Trophoblast cell (in vitro differentiated cells and primary cell): ENCODE measurements around the gene USB1.

Experiments used
- DNase-seq, 2 donors: peaks; one replicate each; pipeline ENCODE4 v3.0.0-alpha.2; 2016
- H2AFZ ChIP-seq: 2 replicates; pipeline ENCODE4 v1.6.1; 2013; ENCODE audit warnings: low read length, moderate library complexity, mild to moderate bottlenecking; ENCODE audit not compliant: insufficient read depth, poor library complexity
- H2AK5ac ChIP-seq: 2 replicates; pipeline ENCODE4 v1.6.1; 2013; ENCODE audit warnings: mild to moderate bottlenecking, low read length
- H2BK120ac ChIP-seq: 2 replicates; pipeline ENCODE4 v1.6.1; 2013; ENCODE audit warnings: low read length, mild to moderate bottlenecking, moderate library complexity; ENCODE audit not compliant: insufficient read depth, poor library complexity
- H2BK12ac ChIP-seq: 2 replicates; pipeline ENCODE4 v1.6.1; 2013; ENCODE audit warnings: mild to moderate bottlenecking, low read length, moderate library complexity
- H2BK5ac ChIP-seq: 2 replicates; pipeline ENCODE4 v1.6.1; 2013; ENCODE audit warnings: low read length, low read depth, moderate library complexity, mild to moderate bottlenecking; ENCODE audit not compliant: poor library complexity
- H3K14ac ChIP-seq: 2 replicates; pipeline ENCODE4 v1.6.1; 2013; ENCODE audit warnings: mild to moderate bottlenecking, low read length
- H3K18ac ChIP-seq: 2 replicates; pipeline ENCODE4 v1.6.1; 2013; ENCODE audit warnings: mild to moderate bottlenecking, low read length
- H3K23ac ChIP-seq: 2 replicates; pipeline ENCODE4 v1.6.1; 2013; ENCODE audit warnings: low read length
- H3K27ac ChIP-seq: 2 replicates; pipeline ENCODE4 v1.5.1; 2013; ENCODE audit warnings: low read depth, mild to moderate bottlenecking, inconsistent platforms, low read length, moderate library complexity
- H3K27me3 ChIP-seq: 2 replicates; pipeline ENCODE4 v1.6.1; 2013; ENCODE audit warnings: inconsistent platforms, mild to moderate bottlenecking, low read length, moderate library complexity; ENCODE audit not compliant: insufficient read depth
- H3K36me3 ChIP-seq, 2 experiments: 1 replicate in 1 of 2; 2 replicates in 1 of 2; pipeline ENCODE4 v1.6.1; 2013; ENCODE audit warnings: low read length in 2 of 2, mild to moderate bottlenecking in 2 of 2, moderate library complexity in 1 of 2; ENCODE audit not compliant: insufficient read depth in 2 of 2, control insufficient read depth in 1 of 2
- H3K4ac ChIP-seq: 2 replicates; pipeline ENCODE4 v1.6.1; 2013; ENCODE audit warnings: low read depth, mild to moderate bottlenecking, low read length, moderate library complexity
- H3K4me1 ChIP-seq, 2 experiments: 1 replicate in 1 of 2; 2 replicates in 1 of 2; pipeline ENCODE4 v1.6.1; 2013; ENCODE audit warnings: low read length in 2 of 2, mild to moderate bottlenecking in 2 of 2, moderate library complexity in 1 of 2; ENCODE audit not compliant: insufficient read depth in 2 of 2, control insufficient read depth in 1 of 2
- H3K4me2 ChIP-seq: 2 replicates; pipeline ENCODE4 v1.6.1; 2013; ENCODE audit warnings: inconsistent platforms, mild to moderate bottlenecking, low read length, moderate library complexity
- H3K4me3 ChIP-seq: 2 replicates; pipeline ENCODE4 v1.5.1; 2013; ENCODE audit warnings: mild to moderate bottlenecking, low read depth, low read length, inconsistent platforms
- H3K79me1 ChIP-seq: one replicate; pipeline ENCODE4 v1.6.1; 2013; ENCODE audit warnings: low read length
- H3K79me2 ChIP-seq: 2 replicates; pipeline ENCODE4 v1.6.1; 2013; ENCODE audit warnings: low read length, mild to moderate bottlenecking; ENCODE audit not compliant: control insufficient read depth, insufficient read depth, poor library complexity
- H3K9ac ChIP-seq: 2 replicates; pipeline ENCODE4 v1.6.1; 2013; ENCODE audit warnings: mild to moderate bottlenecking, low read length
- H3K9me3 ChIP-seq: 2 replicates; pipeline ENCODE4 v1.6.1; 2013; ENCODE audit warnings: low read depth, mild to moderate bottlenecking, control low read depth, inconsistent platforms, low read length; ENCODE audit not compliant: insufficient read depth
- H4K12ac ChIP-seq: 2 replicates; pipeline ENCODE4 v1.6.1; 2013; ENCODE audit warnings: low read depth, mild to moderate bottlenecking, low read length, moderate library complexity
- H4K8ac ChIP-seq: 2 replicates; pipeline ENCODE4 v1.6.1; 2013; ENCODE audit warnings: low read depth, mild to moderate bottlenecking, low read length, moderate library complexity
- H4K91ac ChIP-seq: one replicate; pipeline ENCODE4 v1.6.1; 2013; ENCODE audit warnings: low read depth, mild to moderate bottlenecking, low read length, moderate library complexity
- WGBS: extraction: QIAGEN DNeasy Blood & Tissue Kit; methylation state at CpG from one replicate; pipeline ENCODE4 v1.1.7; 2013; ENCODE audit warnings: missing lambda C conversion rate; ENCODE audit not compliant: insufficient read length, insufficient coverage; ENCODE audit errors: extremely low coverage; 5-methylcytosine and 5-hydroxymethylcytosine counted together

USB1 gene

DNA sequence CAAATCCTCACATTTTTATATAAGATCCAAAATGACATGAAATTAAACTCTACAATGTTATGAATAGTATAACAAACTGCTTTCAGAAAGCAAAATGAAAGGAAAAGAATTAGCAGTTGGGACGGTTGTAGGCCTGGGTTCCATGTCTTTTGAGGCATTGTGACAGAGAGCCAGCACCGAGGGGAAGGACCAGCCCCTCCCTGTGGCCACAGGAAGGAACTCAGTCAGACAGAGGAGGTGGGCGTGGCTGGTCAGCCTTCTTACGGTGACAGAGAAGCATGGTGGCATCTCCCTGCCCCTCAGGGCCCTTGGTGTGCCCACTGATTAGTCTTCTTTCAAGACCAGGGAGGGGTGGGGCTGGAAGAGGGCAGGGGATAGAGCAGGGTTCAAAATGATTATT, 6.4 kb upstream of the USB1 start:
- Histone ChIP-seq H4K91ac (no peak overlapping the region), H2BK12ac (no peak overlapping the region), H3K4me1 (peaks cover 28 to 40% of the 10 kb centered on the region in 2 experiments), H3K27ac (no peak overlapping the region), H3K4me3 (no peak overlapping the region), H3K14ac (no peak overlapping the region), H2BK5ac (no peak overlapping the region), H2AK5ac (no peak overlapping the region), H3K4me2 (no peak overlapping the region), H2AFZ (no peak overlapping the region), H3K23ac (no peak overlapping the region), H2BK120ac (no peak overlapping the region), H4K12ac (no peak overlapping the region), H3K18ac (no peak overlapping the region), H3K9ac (no peak overlapping the region), H3K79me1 (peaks cover 8% of the 10 kb centered on the region), H3K79me2 (peaks cover 2% of the 10 kb centered on the region), H3K36me3 (peaks cover 17 to 31% of the 10 kb centered on the region in 2 experiments), H3K9me3 (no peaks in the 10 kb centered on the region), H3K27me3 (no peaks in the 10 kb centered on the region), H3K4ac (no peak overlapping the region), H4K8ac (no peak overlapping the region)
- DNase-seq, result peak; percentile 68 to 69
- WGBS, result no CpG with 5 or more reads among the region's 4 CpGs

DNA sequence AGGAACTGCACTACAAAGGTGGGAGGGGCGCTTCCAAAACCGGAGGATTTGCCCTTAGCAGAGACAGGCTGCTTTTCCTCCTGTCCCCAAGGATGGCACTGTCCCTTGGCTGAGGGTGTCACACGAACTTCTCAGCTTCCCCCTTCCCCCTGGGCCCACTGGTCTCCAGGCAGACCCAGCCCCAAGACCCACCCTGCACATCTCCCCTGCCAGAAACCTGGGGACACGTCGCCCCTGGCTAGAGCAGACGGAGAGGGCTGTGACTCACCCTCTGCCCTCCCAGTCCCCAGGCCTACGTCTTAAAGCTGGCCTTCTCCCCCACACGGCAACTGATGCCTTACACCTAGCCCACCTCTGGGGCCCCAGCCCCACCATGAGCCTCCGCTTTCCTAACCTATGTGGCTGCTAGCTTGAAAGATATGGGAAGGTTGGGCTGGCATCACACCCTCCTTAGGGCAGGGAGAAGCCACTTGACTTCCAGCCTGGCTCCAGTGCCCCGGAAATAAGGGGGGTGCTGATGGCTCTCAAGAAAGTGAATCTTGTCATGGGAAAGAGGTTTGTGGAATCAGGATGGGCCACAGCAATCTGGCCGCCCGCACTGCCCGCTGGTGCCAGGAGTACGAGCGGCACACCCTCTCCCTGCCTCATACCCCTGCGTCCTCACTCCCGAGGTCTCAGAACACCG, 5.3 kb upstream of the USB1 start:
- DNase-seq, result no peak
- no peak overlapping the region for H3K23ac ChIP-seq
- H4K12ac ChIP-seq, result no peak overlapping the region
- H3K14ac ChIP-seq, result no peak overlapping the region
- H3K9ac ChIP-seq, result no peak overlapping the region
- no peak overlapping the region for H3K4me2 ChIP-seq
- H3K36me3 ChIP-seq, result peaks cover 17 to 31% of the 10 kb centered on the region in 2 experiments
- H3K4me3 ChIP-seq, result peak overlapping the region; percentile 11
- H2AFZ ChIP-seq, result no peak overlapping the region
- no peak overlapping the region for H2BK5ac ChIP-seq
- H3K79me2 ChIP-seq, result peaks cover 4% of the 10 kb centered on the region
- no peak overlapping the region for H3K18ac ChIP-seq
- no CpG with 5 or more reads among the region's 18 CpGs for WGBS
- no peak overlapping the region for H4K8ac ChIP-seq
- peaks cover 29 to 42% of the 10 kb centered on the region in 2 experiments for H3K4me1 ChIP-seq
- no peak overlapping the region for H3K27ac ChIP-seq
- no peak overlapping the region for H2BK12ac ChIP-seq
- H2AK5ac ChIP-seq, result no peak overlapping the region
- H3K9me3 ChIP-seq, result no peaks in the 10 kb centered on the region
- H2BK120ac ChIP-seq, result no peak overlapping the region
- H3K79me1 ChIP-seq, result peaks cover 12% of the 10 kb centered on the region
- no peak overlapping the region for H3K4ac ChIP-seq
- H3K27me3 ChIP-seq, result no peaks in the 10 kb centered on the region
- no peak overlapping the region for H4K91ac ChIP-seq

DNA sequence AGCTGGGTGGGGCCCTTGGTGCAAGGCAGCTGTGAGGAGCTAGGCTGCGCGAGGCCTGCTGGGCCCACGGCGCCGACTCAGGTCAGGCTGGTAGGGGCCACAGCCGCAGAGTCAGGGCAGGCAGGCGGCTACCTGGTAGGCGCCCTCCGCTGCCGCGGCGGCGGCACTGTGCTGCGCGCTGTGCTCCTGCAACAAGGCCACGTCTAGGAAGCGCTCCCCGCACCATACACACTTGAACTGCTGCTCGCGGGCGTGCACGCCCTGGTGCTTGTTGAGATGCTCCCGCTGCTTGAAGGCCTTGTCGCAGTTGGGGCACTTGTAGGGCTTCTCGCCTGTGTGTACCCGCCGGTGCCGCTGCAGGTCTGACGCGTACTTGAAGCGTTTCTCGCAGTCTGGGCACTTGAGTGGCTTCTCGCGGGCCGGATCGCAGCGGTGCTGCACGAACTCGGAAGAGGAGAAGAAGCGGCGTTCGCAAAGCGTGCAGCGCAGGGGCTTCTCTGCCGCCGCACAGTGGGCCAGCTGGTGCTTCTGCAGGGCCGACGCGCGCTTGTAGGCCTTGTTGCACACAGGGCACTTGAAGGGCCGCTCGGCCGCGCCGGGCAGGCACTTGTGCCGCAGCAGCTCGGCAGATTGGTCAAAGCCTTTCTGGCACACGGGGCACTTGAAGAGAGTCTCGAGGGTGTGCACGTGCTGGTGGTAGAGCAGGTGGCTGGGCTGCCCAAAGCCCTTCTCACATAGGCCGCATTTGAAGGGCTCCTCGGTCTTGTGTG, 4.6 kb upstream of the USB1 start:
- DNase-seq, result no peak
- Histone ChIP-seq H3K79me1 (peaks cover 17% of the 10 kb centered on the region), H3K36me3 (peaks cover 17 to 31% of the 10 kb centered on the region in 2 experiments), H2BK5ac (no peak overlapping the region), H2AK5ac (no peak overlapping the region), H3K4me2 (no peak overlapping the region), H3K4ac (no peak overlapping the region), H3K27me3 (no peaks in the 10 kb centered on the region), H4K12ac (no peak overlapping the region), H2BK12ac (no peak overlapping the region), H3K4me3 (no peak overlapping the region), H3K4me1 (peaks cover 29 to 42% of the 10 kb centered on the region in 2 experiments), H3K14ac (no peak overlapping the region), H3K23ac (no peak overlapping the region), H3K9ac (no peak overlapping the region), H3K9me3 (no peaks in the 10 kb centered on the region), H4K91ac (no peak overlapping the region), H3K18ac (no peak overlapping the region), H2AFZ (no peak overlapping the region), H3K27ac (no peak overlapping the region), H4K8ac (no peak overlapping the region), H3K79me2 (peaks cover 6% of the 10 kb centered on the region), H2BK120ac (no peak overlapping the region)
- no CpG with 5 or more reads among the region's 62 CpGs for WGBS

DNA sequence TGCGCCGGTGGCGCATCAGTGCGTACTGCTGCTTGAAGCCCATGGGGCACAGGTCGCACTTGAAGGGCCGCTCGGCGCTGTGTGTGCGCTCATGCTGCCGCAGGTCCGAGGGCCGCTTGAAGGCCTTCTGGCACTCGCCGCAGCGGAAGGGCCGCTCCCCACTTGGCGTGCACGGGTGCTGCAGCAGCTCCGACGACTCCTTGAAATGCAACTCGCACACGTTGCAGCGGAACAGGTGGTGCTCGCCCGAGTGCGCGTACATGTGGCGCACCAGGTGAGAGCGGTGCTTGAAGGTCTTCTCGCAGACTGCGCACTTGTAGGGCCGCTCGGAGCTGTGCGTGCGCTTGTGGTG, 4.1 kb upstream of the USB1 start:
- Histone ChIP-seq H3K9ac (no peak overlapping the region), H3K4me1 (peaks cover 29 to 41% of the 10 kb centered on the region in 2 experiments), H3K36me3 (peaks cover 17 to 31% of the 10 kb centered on the region in 2 experiments), H2AK5ac (no peak overlapping the region), H3K23ac (no peak overlapping the region), H3K27ac (no peak overlapping the region), H4K91ac (no peak overlapping the region), H3K4me3 (no peak overlapping the region), H3K14ac (no peak overlapping the region), H2BK120ac (no peak overlapping the region), H2BK12ac (no peak overlapping the region), H3K27me3 (no peaks in the 10 kb centered on the region), H3K9me3 (no peaks in the 10 kb centered on the region), H3K4me2 (no peak overlapping the region), H3K18ac (no peak overlapping the region), H3K79me1 (peaks cover 17% of the 10 kb centered on the region), H3K4ac (no peak overlapping the region), H2AFZ (no peak overlapping the region), H3K79me2 (peaks cover 6% of the 10 kb centered on the region), H2BK5ac (no peak overlapping the region), H4K8ac (no peak overlapping the region), H4K12ac (no peak overlapping the region)
- no peak for DNase-seq
- WGBS, result no CpG with 5 or more reads among the region's 35 CpGs
